GOT3 (cell line): Measurements from ENCODE around the gene TMEM120B.

ENCODE experiments used
- DNase-seq: peaks from one replicate; lab custom pipeline; 2025; ENCODE audit warnings: mixed read lengths; lab: John Stamatoyannopoulos, UW

The TMEM120B gene

GRCh38 chr12:121804417-121805111, 92.0 kb downstream of the TMEM120B start:
- DNase-seq: no peak

GRCh38 chr12:121805171-121806008, 92.8 kb downstream of the TMEM120B start:
- no peak for DNase-seq

GRCh38 chr12:121806009-121806545, 93.5 kb downstream of the TMEM120B start:
- DNase-seq: no peak

DNA sequence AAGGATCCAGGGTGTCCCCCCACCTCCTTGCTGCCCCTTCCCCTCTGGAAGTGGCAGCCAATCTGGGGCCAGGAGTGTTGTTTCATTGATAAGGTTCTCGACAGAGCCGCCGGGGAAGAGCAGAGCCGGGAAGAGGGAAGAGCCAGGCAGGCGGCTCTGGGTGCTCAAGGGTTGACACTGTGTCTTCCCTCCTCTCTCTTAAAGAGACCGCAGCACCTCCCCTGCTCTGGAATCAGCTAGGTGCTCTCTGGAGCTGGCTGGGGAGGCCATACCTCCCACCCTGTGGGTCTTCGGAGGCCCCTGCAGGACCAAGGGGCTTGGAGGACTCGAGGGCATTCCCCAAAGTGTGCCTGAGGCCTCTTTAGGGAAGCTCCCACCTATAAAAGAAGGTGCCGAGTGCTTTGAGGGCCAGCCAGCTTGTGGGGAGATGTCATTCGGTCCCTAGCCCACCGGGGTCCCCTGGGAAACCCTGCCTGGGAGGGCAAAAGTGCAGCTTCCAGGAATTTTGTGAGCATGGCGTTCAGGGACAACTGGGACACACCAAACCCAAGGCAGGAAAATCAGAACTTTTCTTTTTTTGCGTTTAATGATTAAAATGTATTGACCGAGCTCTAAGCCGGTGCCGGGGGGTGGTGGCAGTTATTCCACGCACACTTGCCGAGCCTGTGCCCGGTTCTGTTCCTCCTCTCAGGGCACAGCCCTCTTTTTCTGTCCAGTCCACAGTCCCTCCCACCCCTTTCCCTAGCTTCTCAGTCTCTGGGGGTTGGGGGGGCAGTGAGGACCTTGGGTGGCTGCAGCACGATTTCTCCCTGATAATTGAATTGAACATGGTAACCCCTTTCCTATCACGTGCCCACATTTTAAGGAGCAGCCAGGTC, 94.2 kb downstream of the TMEM120B start:
- DNase-seq: no peak

- no peak for DNase-seq
Observed at GRCh38 chr12:121807642-121808347, 95.2 kb downstream of the TMEM120B start.

GRCh38 chr12:121808623-121809022, 96.1 kb downstream of the TMEM120B start:
- DNase-seq: no peak

DNA sequence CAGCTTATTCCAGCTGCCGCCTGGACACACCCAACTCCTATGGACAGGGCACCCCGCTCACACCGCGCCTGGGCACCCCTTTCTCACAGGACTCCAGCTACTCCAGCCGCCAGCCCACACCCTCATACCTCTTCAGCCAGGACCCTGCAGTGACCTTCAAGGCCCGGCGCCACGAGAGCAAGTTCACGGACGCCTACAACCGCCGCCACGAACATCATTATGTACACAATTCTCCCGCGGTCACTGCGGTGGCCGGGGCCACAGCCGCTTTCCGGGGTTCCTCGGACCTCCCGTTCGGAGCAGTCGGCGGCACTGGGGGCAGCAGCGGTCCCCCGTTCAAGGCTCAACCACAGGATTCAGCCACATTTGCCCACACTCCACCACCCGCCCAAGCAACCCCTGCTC, 97.2 kb downstream of the TMEM120B start:
- DNase-seq: no peak

DNA sequence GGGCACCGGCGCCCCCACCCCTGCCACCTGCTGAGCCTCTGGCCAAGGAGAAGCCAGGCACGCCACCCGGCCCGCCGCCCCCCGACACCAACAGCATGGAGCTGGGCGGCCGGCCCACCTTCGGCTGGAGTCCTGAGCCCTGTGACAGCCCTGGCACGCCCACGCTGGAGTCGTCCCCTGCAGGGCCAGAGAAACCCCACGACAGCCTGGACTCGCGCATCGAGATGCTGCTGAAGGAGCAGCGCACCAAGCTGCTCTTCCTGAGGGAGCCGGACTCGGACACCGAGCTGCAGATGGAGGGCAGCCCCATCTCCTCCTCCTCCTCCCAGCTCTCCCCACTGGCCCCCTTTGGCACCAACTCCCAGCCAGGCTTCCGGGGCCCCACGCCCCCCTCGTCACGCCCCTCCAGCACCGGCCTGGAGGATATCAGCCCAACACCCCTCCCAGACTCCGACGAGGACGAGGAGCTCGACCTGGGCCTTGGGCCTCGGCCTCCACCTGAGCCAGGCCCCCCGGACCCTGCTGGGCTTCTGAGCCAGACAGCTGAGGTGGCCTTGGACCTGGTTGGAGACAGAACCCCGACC, 97.8 kb downstream of the TMEM120B start:
- no peak for DNase-seq

DNA sequence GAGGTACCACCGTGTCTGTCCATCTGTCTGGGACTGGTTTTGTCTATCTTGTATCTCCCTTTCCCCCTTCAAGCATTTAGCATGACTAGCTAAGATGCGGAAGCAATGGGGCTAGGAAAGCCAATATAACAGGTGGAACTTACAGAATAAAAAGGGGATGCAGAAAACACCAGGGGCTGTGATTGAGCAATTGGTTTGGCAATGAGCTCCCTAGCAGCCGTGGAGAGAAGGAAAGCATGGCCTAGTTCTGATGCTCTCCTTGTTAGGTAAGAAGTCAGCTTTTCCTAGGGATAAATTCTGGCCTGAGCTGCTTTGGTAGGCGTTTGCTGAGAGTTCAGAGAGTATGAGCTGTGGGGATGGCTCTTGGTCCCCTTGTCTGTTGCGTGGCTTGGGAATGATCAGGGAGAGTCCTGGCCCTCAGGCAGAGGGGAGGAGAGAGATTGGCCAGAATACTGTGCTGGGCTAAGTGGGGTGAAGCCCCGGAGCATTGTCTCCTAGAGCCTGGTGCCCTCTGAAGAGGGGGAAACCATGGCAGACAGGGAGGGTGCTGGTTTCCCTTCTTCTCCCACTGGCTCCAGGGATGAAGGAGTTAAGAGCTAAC, 98.4 kb downstream of the TMEM120B start:
- DNase-seq: no peak

DNA sequence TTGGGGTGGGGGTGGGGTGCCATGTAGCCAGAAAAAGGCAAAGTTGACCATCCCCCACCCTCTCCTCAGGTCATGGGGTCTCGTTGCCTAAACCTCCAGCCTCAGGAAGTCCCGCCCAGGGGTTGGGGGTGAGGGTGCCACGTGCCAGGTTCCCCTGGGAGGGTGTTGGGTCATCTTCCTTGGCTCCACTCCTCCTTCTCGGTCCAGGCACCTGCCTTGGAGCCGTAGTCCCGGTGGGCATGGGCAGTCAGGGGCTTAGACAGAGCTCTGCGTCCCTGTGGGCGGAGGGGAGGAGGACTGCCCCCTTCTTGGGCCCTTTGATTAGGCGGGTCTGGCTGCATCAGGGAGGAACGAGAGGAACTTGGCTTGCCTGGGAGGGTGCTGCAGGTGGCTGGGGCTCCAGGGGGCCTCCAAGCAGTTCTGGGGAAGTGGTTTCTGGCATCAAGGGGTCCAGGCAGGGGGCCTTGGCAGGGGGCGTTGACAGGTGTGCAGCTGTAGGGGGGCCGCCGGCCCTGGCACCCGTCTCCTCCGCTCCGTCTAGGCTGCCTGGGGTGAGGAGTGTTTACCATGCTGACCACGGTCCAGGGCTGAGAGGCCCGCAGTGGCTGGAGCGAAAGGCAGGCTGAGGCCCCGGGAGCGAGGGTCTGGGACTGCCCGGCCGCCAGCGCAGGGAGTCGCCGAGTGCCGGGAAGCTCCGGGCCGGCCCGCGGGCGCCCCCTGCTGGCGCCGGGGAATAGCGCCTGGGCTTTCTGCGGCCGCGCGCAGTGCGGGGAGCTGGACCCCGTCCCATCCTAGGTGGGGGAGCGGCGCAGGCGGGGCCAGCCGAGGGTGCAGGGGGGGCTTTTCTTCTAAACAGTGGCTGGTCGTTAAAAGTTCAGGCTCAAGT, 99.1 kb downstream of the TMEM120B start:
- DNase-seq: no peak

DNA sequence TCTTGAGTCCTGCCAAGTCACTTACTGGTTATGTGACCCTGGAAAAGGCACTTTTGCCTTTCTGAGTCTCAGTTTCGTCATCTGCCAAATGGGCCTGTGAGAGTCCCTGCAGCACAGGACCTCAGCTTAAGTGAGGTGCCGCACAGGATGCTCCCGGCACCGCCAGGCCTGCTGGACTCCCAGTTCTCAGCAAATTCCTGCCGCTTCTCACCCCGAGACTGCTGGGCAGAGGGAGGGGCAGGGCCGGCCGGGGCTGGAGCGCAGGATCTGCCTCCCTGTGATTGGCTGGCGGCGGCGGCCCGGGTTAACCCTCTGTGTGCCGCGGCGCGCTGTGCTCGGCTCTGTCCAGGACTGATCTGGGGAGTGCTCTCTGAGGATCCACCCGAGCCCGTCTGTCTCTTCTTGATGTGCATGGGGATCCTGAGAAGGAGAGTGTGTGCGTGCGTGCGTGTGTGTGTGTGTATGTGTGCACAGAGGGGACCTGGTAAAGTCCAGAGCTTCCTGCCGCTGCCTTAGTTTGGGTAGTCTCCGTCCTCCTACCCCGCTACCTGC, 99.8 kb downstream of the TMEM120B start:
- DNase-seq: no peak

DNA sequence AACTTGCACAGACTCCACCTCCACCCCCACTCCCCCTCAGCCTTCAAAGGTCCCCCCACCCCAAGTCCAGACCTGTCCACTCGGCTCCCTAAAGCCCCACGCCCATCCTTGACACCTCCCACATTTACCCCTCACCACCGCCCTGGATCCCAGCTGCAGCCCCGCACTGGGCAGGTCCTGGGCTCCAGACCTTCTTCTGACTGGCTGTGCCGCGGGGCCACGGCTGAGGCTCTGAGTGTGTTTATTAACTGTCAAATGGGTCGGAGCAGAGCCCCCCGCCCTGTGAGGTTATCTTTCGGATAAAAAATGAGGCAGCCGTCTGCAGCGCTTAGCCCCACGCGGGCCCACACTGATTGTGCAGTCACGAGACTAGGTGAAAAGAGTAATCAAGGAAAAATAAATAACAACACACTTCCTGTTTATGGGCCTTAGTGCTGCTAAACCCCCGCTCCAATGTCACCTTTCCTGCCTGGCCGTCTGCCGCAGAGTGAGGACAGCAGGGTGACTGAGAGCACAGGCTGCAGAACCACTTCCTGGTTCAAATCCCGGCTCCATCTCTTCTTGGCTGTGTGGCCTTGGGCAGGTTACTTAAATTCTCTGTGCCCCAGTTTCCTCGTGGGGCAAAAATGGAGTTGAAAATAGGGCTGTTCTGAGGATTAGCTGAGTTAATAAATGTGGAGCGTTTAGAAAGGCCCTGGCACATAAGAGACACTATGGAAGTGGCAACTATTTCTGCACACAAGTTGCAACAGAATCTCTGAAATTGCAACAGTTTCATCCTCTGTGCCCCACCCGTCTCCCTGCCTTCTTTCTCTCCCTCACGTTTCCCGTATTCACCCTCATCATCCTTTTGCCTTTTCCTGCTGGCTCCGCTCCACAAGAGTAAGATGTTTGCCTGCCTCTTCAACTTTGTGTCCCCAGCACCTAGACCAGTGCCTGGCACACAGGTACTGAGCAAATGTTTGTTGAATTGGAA, 100.7 kb downstream of the TMEM120B start:
- no peak for DNase-seq

- DNase-seq: no peak
Observed at GRCh38 chr12:121813951-121814350, 101.4 kb downstream of the TMEM120B start.

DNA sequence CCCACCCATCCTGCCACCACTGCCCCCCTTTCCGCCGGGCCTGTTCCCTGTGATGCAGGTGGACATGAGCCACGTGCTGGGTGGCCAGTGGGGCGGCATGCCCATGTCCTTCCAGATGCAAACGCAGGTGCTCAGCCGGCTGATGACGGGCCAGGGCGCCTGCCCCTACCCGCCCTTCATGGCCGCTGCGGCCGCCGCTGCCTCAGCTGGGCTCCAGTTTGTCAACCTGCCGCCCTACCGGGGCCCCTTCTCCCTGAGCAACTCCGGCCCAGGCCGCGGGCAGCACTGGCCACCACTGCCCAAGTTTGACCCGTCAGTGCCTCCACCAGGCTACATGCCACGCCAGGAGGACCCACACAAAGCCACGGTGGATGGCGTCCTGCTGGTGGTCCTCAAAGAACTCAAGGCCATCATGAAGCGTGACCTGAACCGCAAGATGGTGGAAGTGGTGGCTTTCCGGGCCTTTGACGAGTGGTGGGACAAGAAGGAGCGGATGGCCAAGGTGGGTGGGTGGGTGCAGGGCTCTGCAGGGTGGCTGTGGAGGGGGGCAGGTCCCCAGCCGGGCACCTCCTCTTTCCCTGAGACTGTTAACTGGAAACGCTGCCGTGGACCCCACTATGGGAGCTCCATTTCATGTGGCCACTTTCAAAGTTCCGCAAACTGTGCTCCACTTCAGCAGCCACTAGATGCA, 102.0 kb downstream of the TMEM120B start:
- no peak for DNase-seq

GRCh38 chr12:121815263-121815662, 102.7 kb downstream of the TMEM120B start:
- no peak for DNase-seq

DNA sequence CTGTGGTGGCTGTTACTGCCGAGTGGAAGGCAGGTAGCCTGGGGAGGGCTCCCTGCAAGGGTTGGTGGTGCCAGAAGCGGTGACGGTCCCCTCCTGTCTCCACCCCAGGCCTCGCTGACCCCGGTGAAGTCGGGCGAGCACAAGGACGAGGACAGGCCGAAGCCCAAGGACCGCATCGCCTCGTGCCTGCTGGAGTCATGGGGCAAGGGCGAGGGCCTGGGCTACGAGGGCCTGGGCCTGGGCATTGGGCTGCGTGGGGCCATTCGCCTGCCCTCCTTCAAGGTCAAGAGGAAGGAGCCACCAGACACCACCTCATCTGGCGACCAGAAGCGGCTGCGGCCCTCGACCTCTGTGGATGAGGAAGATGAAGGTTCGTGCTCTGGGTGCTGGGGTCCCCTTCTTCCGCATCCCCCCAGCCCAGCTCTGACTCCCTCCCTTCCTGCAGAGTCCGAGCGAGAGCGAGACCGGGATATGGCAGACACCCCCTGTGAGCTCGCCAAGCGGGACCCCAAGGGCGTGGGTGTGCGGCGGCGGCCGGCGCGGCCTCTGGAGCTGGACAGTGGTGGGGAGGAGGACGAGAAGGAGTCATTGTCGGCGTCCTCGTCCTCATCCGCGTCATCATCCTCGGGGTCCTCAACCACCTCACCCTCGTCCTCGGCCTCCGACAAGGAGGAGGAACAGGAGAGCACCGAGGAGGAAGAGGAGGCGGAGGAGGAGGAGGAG, 104.5 kb downstream of the TMEM120B start:
- no peak for DNase-seq

- DNase-seq: no peak
Observed at GRCh38 chr12:121817648-121818043, 105.1 kb downstream of the TMEM120B start.
